NCI-H226 (cell line): ENCODE results near the gene SYNJ1.

Source experiments
- DNase-seq: peaks from one replicate; pipeline ENCODE4 v3.0.0-alpha.2; 2015

SYNJ1 gene

DNA sequence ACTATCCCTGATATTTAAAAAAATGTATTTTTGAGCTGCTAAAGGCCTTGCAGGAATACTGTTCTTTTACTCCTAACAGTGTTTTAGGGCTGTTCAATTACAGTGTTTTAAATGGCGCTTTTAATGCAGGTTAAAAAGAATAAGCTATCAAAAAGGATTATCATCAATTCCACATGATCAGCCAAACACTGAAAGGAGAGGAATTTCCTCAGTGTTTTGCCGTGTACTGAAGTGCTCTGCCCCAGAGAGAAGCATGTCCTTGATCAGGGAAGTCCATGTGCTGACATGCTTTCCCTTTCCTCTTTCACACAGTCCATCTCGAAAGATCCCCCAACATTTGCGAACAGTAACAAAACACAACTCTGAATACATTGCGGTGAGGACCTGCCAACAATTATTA, 119.0 kb downstream of the SYNJ1 start:
- no peak for DNase-seq

- no peak for DNase-seq
These were observed 122.3 kb downstream of the SYNJ1 start for GRCh38 chr21:32605469-32605868.

DNA sequence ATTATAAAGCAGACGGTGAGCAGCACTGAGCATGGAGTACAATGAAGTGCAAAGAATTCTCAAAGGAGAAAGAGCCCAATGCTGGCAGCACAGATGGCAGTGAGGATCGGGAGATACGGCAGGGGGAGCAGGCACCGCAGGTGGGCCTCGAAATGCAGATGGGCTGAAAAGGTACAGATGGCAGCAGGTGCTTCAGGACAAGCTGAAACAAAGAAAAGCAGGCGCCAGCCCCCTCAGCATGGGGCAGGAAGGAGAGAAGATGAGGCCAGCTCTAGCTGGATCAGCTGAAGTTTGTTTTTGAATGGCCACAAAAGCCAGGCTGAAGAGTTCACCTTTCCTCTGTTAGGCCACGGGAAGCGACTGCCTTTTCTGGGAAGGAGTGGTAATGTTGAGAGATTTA, 123.3 kb downstream of the SYNJ1 start:
- no peak for DNase-seq

- DNase-seq: no peak
These were observed 124.7 kb downstream of the SYNJ1 start for GRCh38 chr21:32603131-32603530.

- no peak for DNase-seq
These were observed 125.7 kb downstream of the SYNJ1 start for GRCh38 chr21:32602099-32602498.

- DNase-seq: no peak
These were observed 128.3 kb downstream of the SYNJ1 start for GRCh38 chr21:32599526-32599925.

GRCh38 chr21:32599091-32599490, 128.7 kb downstream of the SYNJ1 start:
- no peak for DNase-seq

DNA sequence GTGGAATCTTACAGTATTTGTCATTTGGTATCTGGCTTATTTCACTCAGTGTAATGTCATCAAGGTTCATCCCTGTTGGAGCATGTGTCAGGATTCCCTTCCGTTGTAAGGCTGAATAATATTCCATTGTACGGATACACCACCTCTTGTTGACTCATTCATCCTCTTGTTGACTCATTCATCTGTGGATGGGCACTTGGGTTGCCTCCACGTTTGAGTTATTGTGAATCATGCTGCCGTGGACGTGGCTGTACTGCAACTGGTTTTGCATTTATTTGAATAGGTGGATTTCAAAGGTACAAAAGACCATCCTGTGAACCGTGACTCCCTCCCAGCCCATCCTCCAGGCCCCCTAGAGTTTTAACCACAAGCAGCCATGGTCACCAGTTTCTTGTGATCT, 130.6 kb downstream of the SYNJ1 start:
- peak; percentile 81 for DNase-seq

DNA sequence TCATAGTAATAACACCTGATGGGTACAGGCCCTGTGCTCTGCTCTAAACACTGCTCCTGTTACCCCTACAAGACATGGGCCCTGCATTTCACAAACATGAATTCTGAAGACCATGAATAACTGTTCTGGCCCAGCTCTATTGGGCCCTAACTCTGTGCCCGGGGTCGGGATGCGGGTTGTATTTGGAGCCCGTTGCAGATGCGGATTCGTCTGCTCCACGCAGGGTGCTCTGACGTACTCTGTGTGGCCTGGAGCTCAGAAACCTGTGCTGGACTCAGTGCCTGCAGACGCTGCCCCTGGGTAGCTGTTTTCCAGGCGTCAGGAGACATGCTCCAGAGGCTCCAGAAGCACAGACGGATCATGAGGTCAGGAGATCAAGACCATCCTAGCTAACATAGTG, 132.4 kb downstream of the SYNJ1 start:
- no peak for DNase-seq

DNA sequence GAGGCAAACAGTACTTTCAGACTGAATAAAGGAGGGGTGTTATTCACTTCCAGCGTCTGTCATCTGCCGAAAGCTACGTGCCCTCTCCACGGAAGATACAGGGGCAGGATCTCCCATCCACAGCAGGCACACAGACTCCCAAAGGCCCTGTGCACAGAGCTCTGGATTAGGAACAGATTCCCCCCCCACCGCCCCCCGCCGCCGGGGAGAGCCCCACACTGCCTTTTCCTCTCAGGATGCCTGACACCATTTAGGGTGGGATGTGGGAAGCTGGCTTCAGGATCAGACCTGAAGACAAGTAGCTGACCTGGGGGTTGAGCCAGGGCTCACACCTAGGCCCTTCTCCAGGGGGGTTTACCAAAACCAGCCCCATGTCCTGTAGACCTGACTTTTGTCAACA, 134.1 kb downstream of the SYNJ1 start:
- DNase-seq: no peak

DNA sequence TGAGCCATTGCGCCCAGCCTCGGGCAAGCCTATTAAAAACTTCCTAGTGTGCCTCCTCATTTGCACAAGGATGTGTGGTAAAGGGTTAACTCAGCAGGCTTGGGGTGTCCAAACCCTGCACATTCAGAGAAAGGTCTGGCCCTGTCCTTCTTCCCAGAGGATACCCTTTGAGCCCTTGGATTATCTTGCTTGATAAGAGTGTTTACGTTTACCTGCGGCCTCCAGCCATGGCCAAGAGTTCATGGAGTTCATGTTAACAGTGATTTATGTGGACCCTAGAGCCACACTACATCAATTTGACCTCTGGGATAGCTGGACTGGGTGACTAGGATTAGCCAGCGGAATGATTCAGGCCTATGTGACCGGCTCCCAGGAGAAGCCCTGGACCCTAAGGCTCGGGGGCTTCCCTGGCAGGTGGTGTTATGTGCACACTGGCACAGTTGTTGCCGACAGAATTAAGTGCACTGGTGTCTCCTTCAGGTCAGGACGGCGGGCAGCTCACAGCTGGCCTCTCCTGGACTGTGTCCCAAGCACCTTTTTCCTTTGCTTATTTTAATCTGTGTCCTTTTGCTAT, 134.8 kb downstream of the SYNJ1 start:
- no peak for DNase-seq

- no peak for DNase-seq
These were observed 137.7 kb downstream of the SYNJ1 start for GRCh38 chr21:32590130-32590529.

DNA sequence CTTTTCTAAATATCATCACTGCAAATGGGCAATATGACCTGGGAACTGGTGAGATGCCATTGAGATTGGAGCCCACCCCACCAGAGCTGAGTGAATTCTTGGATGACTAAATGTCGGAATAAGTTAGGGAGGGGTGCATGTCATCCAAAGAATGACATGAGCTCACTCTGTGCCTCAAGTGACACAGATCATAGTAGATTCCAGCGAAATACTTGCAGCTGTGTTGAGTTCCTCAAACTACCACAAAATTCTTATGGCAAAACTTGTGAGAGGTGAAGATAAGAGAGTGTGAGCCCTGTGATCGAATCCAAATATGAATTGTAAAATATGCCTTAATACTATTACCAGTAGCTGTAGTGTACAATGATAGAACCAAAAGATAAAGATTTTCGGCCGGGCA, 140.2 kb downstream of the SYNJ1 start:
- DNase-seq: no peak

GRCh38 chr21:32587120-32587519, 140.7 kb downstream of the SYNJ1 start:
- DNase-seq: no peak

GRCh38 chr21:32585970-32586369, 141.8 kb downstream of the SYNJ1 start:
- DNase-seq: no peak

- DNase-seq: no peak
These were observed 142.6 kb downstream of the SYNJ1 start, which contains the start of gene TCP10L for GRCh38 chr21:32585042-32585710. TSS of gene TCP10L (minus strand) at chr21:32585523. CDS start at chr21:32584304, 1,219 bp downstream.

DNA sequence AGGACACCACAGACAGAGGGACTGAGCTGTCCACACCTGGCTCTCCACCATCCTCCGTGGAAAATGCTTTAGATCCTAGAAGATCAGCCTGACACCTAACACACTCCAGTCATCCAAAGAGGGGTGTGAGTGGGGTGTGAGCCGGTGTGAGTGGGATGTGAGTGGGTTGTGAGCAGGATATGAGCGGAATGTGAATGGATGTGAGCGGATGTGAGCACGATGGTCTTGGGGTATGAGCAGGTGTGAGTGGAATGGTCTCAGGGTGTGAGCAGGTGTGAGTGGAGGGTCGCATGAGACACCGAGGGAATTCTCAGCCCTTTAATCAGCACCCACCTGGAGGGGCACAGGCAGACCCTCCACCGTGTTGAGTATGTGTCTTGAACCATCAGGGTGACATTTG, 143.3 kb downstream of the SYNJ1 start:
- DNase-seq: no peak

DNA sequence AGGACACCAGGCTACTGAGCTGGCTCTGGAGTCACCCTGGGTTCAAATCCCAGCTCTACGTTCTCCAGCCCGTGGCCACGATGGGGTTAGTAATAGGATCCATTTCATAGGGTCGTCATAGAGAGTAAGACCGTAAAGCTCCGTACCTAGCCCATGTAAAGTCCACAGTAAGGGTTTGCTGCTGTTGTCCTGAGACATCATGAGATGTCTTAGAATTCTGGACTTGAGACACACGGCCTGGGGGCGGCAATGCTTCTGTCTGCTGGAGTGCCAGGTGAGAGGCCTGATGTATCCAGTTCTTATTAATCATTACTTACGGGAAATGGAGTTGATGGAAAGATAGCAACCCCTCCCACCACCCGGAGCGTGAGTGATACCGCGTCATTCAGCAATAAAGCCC, 146.1 kb downstream of the SYNJ1 start:
- no peak for DNase-seq

DNA sequence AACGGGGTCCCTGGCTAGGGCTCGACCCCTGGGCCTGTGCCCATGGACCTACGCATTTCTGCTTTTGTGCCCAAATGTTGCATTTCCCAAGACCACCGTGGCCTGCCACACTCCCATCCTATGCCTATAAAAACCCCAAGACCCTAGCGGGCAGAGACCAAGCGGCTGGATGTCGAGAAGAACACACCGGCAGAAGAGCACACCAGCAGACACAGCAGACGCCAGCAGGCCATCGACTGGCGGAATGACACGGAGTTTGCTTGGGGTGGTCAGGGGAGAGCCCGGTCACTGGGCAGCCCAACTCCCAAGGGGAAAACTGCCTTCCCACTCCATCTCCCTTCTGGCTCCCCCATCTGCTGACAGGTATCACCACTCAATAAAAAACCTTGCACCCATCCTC, 146.9 kb downstream of the SYNJ1 start:
- no peak for DNase-seq
